ENCODE results near the gene NOS1.

The NOS1 gene

DNA sequence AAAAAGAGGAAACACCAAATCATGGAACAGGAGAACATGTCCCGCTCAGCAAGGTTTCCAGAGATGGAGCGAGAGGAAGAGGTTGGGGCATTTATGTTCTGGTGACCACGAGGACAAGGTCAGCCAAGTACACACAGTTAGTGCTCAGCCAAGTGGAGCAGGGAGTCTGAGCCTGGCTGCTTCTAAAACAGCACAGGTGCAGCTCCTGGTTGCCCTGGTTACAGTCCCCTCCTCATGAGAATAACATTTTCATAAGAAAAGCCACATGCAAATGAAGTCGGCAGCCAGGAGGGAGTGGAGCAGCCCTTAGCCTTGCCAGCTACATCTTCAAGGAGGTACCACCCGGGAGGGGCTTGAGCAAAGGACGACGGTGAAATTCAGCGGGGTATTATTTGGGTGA, 81.8 kb downstream of the NOS1 start:
- H3K4me3 Mint-ChIP-seq = no peak overlapping the region
- H3K36me3 Mint-ChIP-seq = no peaks in the 10 kb centered on the region
- H3K27ac Mint-ChIP-seq = no peak overlapping the region
- peaks cover 8% of the 10 kb centered on the region for H3K27me3 Mint-ChIP-seq
- no peaks in the 10 kb centered on the region for H3K4me1 Mint-ChIP-seq
- no peaks in the 10 kb centered on the region for H3K9me3 Mint-ChIP-seq

DNA sequence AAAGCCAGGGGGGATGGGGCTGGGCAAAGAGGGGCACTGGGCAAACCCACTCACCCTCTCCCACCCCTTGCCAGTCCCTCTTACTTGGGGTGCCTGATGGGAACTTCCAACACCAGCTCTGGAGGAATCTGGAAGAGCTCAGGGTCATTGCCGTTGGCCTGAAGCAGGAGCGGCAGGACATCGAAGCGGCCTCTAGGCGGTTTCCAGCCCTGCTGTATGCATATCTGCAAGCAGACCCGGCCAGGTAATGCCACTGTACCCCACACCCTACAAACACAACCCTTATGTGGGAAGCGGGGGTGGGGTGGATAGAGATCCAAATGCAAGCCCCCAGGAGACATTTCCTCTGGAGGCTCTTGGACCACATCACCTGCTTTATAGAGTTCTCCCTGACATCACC, 83.6 kb downstream of the NOS1 start:
- Mint-ChIP-seq H3K27ac (no peak overlapping the region), H3K4me1 (no peaks in the 10 kb centered on the region), H3K36me3 (no peaks in the 10 kb centered on the region), H3K9me3 (no peaks in the 10 kb centered on the region), H3K27me3 (peaks cover 16% of the 10 kb centered on the region), H3K4me3 (no peak overlapping the region)

- Mint-ChIP-seq H3K4me3 (no peak overlapping the region), H3K9me3 (no peaks in the 10 kb centered on the region), H3K27ac (no peak overlapping the region), H3K36me3 (no peaks in the 10 kb centered on the region), H3K27me3 (peaks cover 17% of the 10 kb centered on the region), H3K4me1 (no peaks in the 10 kb centered on the region)
These were observed 88.3 kb downstream of the NOS1 start for GRCh38 chr12:117273091-117273490.

DNA sequence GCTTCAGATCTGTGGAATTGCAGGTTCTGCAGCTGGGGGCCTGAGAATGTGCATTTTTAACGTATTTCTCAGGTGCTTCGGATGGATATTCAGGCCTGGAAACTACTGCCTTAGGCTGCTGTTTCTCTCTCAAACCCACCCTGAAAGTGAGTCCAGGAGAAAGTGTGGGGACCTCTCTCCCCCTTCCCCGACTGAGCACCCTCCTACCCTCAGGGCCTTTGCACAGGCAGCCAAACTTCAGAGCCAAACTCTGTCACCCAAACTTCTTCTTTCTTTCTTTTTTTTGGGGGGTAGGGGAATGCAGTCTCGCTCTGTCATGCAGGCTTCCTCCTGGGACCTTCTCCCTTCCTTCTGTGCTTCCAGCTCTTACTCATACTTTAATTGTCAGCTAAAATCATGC, 88.7 kb downstream of the NOS1 start:
- no peaks in the 10 kb centered on the region for H3K36me3 Mint-ChIP-seq
- no peaks in the 10 kb centered on the region for H3K4me1 Mint-ChIP-seq
- H3K27me3 Mint-ChIP-seq = peaks cover 17% of the 10 kb centered on the region
- H3K9me3 Mint-ChIP-seq = no peaks in the 10 kb centered on the region
- no peak overlapping the region for H3K27ac Mint-ChIP-seq
- no peak overlapping the region for H3K4me3 Mint-ChIP-seq

DNA sequence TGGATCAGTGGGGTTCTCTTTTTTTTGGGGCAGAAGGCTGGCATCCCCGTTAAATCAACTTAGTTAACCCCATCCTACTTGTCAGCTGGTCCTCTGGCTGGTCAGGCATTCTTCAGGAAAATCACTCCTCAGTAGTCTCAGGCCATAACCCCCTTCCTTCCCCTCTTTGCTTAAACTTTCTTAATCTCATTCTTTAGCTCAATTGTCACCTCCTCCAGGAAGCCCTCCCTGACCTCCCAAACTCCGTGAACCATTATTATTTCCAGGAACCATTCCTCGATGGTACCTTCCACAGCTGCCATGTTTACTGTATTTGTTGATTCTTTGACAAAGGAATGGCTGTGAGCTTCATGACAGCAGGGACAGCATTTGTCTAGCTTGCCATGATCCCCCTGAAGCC, 98.7 kb downstream of the NOS1 start:
- Mint-ChIP-seq H3K36me3 (no peaks in the 10 kb centered on the region), H3K9me3 (no peaks in the 10 kb centered on the region), H3K27ac (no peak overlapping the region), H3K27me3 (peaks cover 4% of the 10 kb centered on the region), H3K4me1 (no peaks in the 10 kb centered on the region), H3K4me3 (no peak overlapping the region)

DNA sequence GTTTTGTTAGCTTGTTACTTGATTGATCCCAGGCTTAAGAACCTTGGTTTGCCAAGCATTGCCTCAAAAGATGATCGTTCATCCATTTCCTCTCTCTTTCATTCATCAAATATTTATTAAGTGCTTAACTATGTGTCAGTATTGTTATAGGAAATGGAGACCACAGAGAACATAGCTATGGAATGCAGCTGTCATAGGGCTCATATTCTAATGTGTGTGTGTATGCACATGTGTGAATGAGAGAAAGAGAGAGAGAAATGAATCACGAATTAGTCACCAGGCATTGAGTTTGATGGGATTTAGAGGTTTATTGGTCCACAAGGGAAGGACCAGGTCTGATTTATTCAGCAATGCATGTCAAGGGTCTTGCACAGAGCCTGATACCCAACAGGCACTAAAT, 100.2 kb downstream of the NOS1 start:
- H3K36me3 Mint-ChIP-seq = no peaks in the 10 kb centered on the region
- no peaks in the 10 kb centered on the region for H3K4me1 Mint-ChIP-seq
- H3K27ac Mint-ChIP-seq = no peak overlapping the region
- peaks cover 6% of the 10 kb centered on the region for H3K27me3 Mint-ChIP-seq
- no peak overlapping the region for H3K4me3 Mint-ChIP-seq
- no peaks in the 10 kb centered on the region for H3K9me3 Mint-ChIP-seq

DNA sequence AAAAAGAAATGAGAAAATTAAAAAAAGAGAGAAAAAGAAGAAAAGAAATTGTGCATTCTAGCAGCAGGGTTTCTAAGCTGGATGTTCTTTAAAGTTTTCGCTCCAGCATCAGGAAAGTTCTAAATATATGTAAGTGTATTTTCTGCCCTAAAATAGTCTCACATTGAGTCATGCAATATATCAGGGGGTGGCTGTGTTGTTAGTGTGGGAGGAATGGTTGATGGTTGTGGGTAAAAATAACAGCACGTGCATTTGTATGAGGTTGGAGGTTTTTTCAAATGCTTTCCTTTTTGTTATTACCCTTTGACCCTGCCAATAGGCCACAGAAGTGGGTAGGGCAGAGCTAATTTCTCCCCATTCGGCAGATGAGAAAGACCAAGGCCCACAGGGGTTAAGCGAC, 106.0 kb downstream of the NOS1 start:
- H3K9me3 Mint-ChIP-seq = no peaks in the 10 kb centered on the region
- no peaks in the 10 kb centered on the region for H3K36me3 Mint-ChIP-seq
- peaks cover 4% of the 10 kb centered on the region for H3K27me3 Mint-ChIP-seq
- no peak overlapping the region for H3K27ac Mint-ChIP-seq
- H3K4me1 Mint-ChIP-seq = no peaks in the 10 kb centered on the region
- no peak overlapping the region for H3K4me3 Mint-ChIP-seq

GRCh38 chr12:117243488-117243887, 117.9 kb downstream of the NOS1 start:
- H3K36me3 Mint-ChIP-seq = no peaks in the 10 kb centered on the region
- H3K27ac Mint-ChIP-seq = no peak overlapping the region
- no peaks in the 10 kb centered on the region for H3K4me1 Mint-ChIP-seq
- H3K9me3 Mint-ChIP-seq = no peaks in the 10 kb centered on the region
- H3K27me3 Mint-ChIP-seq = peaks cover 4% of the 10 kb centered on the region
- H3K4me3 Mint-ChIP-seq = no peak overlapping the region

DNA sequence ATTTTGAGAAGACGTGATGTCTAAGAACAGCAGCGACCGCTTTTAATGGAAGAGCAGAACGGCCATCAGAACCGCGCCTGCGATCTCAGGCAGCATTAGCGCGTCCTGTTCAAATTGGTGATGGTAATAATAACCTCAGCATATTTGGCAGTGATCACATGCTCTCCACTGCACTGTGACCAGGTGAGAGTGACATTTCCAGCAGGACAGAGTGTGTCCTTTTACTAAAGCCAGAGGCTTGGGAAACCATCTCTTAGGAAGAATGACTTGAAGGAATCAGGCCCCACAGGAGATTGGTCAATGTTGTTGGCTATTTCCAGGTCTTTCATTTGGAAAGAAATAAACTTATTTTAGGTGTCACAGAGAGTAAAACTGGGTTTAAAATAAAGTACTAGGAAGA, 119.7 kb downstream of the NOS1 start:
- H3K4me3 Mint-ChIP-seq = no peak overlapping the region
- H3K4me1 Mint-ChIP-seq = no peaks in the 10 kb centered on the region
- H3K36me3 Mint-ChIP-seq = no peaks in the 10 kb centered on the region
- no peak overlapping the region for H3K27ac Mint-ChIP-seq
- H3K27me3 Mint-ChIP-seq = peaks cover 4% of the 10 kb centered on the region
- no peaks in the 10 kb centered on the region for H3K9me3 Mint-ChIP-seq

- H3K36me3 Mint-ChIP-seq = no peaks in the 10 kb centered on the region
- peaks cover 4% of the 10 kb centered on the region for H3K27me3 Mint-ChIP-seq
- no peak overlapping the region for H3K27ac Mint-ChIP-seq
These were observed 121.2 kb downstream of the NOS1 start for GRCh38 chr12:117240081-117240755.

GRCh38 chr12:117236456-117237001, 124.9 kb downstream of the NOS1 start:
- H3K27me3 Mint-ChIP-seq = peaks cover 7% of the 10 kb centered on the region
- H3K4me3 Mint-ChIP-seq = no peak overlapping the region
- no peaks in the 10 kb centered on the region for H3K9me3 Mint-ChIP-seq
- H3K4me1 Mint-ChIP-seq = no peaks in the 10 kb centered on the region
- no peak overlapping the region for H3K27ac Mint-ChIP-seq
- no peaks in the 10 kb centered on the region for H3K36me3 Mint-ChIP-seq

More at GRCh38 chr12:117240081-117240755, 121.2 kb downstream of the NOS1 start:
- Mint-ChIP-seq H3K9me3 (no peaks in the 10 kb centered on the region), H3K4me1 (no peaks in the 10 kb centered on the region), H3K4me3 (no peak overlapping the region)

DNA sequence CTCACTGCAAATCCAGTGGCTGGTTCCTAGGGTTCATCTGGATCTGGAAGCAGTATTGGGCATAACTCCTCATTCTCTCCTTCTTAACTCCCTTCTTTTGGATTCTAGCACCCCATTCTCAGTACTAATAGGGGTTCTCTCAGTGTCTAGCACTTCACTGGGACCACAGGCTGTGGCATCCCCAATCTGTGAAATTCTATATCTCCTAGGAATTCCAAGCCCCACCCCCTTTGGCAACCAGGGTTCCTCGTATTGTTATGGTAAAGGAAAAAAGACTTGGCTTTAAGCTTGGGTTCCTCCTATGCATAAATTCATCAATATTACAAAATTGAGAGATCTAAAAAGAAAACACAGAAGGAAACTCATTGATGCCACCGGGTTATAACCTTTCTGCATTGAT, 126.2 kb downstream of the NOS1 start:
- no peak overlapping the region for H3K4me3 Mint-ChIP-seq
- no peaks in the 10 kb centered on the region for H3K36me3 Mint-ChIP-seq
- H3K27ac Mint-ChIP-seq = no peak overlapping the region
- H3K27me3 Mint-ChIP-seq = peaks cover 7% of the 10 kb centered on the region
- H3K9me3 Mint-ChIP-seq = no peaks in the 10 kb centered on the region
- no peaks in the 10 kb centered on the region for H3K4me1 Mint-ChIP-seq

DNA sequence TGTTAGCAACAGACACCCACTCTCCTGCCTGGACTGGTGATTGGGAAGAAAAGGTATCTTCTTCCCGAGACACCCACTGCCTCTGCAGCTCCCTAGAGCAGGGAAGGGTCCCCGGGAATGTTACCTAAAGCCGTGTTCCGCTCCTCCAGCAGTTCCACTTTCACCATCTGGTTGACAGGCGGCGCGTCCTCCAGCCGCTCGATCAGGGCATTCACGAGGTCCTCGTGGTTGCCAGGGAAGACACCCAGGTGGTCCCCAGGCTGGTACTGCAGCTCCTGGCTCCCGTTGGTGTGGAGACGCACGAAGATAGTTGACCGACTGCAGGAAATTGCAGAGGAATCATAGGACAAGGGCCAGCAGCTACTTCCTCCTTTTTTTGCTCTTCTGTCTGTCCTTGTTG, 127.0 kb downstream of the NOS1 start:
- peaks cover 7% of the 10 kb centered on the region for H3K27me3 Mint-ChIP-seq
- no peaks in the 10 kb centered on the region for H3K9me3 Mint-ChIP-seq
- H3K36me3 Mint-ChIP-seq = no peaks in the 10 kb centered on the region
- H3K4me1 Mint-ChIP-seq = no peaks in the 10 kb centered on the region
- H3K27ac Mint-ChIP-seq = no peak overlapping the region
- no peak overlapping the region for H3K4me3 Mint-ChIP-seq

DNA sequence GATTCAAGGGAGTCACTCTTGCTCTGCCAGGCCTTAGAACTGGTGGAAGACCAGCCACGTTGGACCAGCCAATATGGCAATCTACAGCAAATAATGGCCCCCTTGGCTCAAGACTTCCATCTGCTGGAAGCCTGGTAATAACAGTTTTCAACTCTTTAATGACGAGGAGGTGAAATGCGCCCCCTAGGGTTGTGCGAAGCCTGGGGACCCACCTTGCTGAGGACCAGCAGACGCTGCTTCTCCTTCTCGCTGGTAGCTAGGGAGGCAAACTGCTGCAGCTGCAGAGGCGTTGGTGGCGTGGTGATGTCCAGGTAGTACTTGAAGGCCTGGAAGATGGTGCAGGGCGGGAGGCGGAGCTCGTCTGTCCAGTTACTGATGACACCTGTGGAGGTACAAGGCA, 129.7 kb downstream of the NOS1 start:
- H3K9me3 Mint-ChIP-seq = no peaks in the 10 kb centered on the region
- H3K4me3 Mint-ChIP-seq = no peak overlapping the region
- H3K27me3 Mint-ChIP-seq = peaks cover 10% of the 10 kb centered on the region
- H3K27ac Mint-ChIP-seq = no peak overlapping the region
- H3K4me1 Mint-ChIP-seq = no peaks in the 10 kb centered on the region
- no peaks in the 10 kb centered on the region for H3K36me3 Mint-ChIP-seq

GRCh38 chr12:117228239-117228638, 133.2 kb downstream of the NOS1 start:
- Mint-ChIP-seq H3K4me3 (no peak overlapping the region), H3K27me3 (peaks cover 5% of the 10 kb centered on the region), H3K4me1 (no peaks in the 10 kb centered on the region), H3K36me3 (no peaks in the 10 kb centered on the region), H3K9me3 (no peaks in the 10 kb centered on the region), H3K27ac (no peak overlapping the region)

- H3K27me3 Mint-ChIP-seq = peaks cover 4% of the 10 kb centered on the region
- no peak overlapping the region for H3K27ac Mint-ChIP-seq
- H3K4me3 Mint-ChIP-seq = no peak overlapping the region
- H3K9me3 Mint-ChIP-seq = no peaks in the 10 kb centered on the region
- no peaks in the 10 kb centered on the region for H3K36me3 Mint-ChIP-seq
- H3K4me1 Mint-ChIP-seq = no peaks in the 10 kb centered on the region
These were observed 134.3 kb downstream of the NOS1 start for GRCh38 chr12:117227000-117227653.
